Progenitor cell of endocrine pancreas (in vitro differentiated cells): ENCODE results near the gene BUD13. TPM values are rescaled to one million over a fixed set of nuclear protein-coding genes. Genes with fewer than 3 reads are reported as not detected.

Experiments used
- DNase-seq: peaks from one replicate; pipeline ENCODE4 v3.0.0; 2021; ENCODE audit warnings: low spot score; ENCODE audit not compliant: unreplicated experiment
- H3K27ac Mint-ChIP-seq: 2 replicates; pipeline ENCODE4 v1.8.0; 2021; ENCODE audit warnings: mild to moderate bottlenecking, moderate library complexity, mixed read lengths
- H3K27me3 Mint-ChIP-seq: 2 replicates; pipeline ENCODE4 v1.8.0; 2021; ENCODE audit warnings: mixed read lengths
- H3K36me3 Mint-ChIP-seq: 2 replicates; pipeline ENCODE4 v1.8.0; 2022; ENCODE audit warnings: mixed read lengths; ENCODE audit not compliant: insufficient read depth
- H3K4me1 Mint-ChIP-seq: 2 replicates; pipeline ENCODE4 v1.8.0; 2021; ENCODE audit warnings: low read depth, mixed read lengths
- H3K4me3 Mint-ChIP-seq: 2 replicates; pipeline ENCODE4 v1.8.0; 2021; ENCODE audit warnings: low read depth, mild to moderate bottlenecking, moderate library complexity, mixed read lengths
- H3K9me3 Mint-ChIP-seq: 2 replicates; pipeline ENCODE4 v1.8.0; 2021; ENCODE audit warnings: low read depth, mixed read lengths
- total RNA-seq: library from RNA; stranded (reverse); gene quantifications from 2 replicates; pipeline ENCODE4 v1.2.1, GENCODE V29; 2021
- TF ChIP-seq, protein P1 (sequence below): fragments of 200-600 bp; sonication (generic); IDR thresholded peaks from one replicate; pipeline ENCODE4 v1.5.0; 2021; ENCODE audit warnings: antibody characterized with exemption, mild to moderate bottlenecking; ENCODE audit not compliant: unreplicated experiment

The BUD13 gene
- total RNA-seq, 1 donor from 2014 or later = 26.8 TPM

DNA sequence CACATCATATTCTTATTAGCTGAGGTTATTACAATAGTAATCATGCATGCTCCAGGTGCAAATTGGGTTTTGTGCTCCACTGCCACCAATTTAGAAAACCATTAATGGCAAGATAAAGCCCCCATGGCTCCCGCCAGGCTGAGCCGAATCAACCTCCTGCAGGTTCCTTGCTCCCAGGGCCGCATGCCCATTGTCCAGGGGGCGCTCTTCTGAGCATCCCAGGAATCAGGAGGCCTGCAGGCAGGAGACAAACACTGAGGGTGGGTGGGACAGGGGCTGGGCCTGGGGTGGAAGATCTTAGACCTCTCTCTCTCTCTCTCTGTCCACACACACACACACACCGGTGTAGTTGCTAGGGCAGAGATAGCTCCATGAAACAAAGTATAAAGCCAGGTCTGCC is 57.4 kb downstream of the BUD13 start:
- Mint-ChIP-seq H3K36me3 (no peaks in the 10 kb centered on the region), H3K9me3 (no peaks in the 10 kb centered on the region)

DNA sequence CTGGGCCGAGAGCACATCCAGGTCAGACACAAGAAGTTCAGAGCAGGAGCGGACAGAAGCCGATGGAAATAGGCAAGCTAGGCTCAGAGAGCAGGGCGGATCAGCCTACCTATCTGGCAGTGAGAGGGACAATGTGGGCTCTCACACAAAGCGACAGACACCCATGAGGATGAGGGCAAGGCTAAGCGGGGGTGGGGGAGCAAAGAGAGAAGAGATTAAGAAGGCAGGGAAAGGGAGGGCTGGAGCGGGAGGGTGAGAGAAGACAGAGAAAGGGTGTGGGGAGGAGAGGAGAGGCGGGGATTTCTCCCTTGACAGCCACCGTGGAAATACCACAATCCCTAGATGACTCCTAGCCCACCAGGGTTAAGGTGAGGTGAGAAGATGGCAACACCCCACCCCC is 57.9 kb downstream of the BUD13 start:
- H3K27ac Mint-ChIP-seq = no peak overlapping the region
- no peaks in the 10 kb centered on the region for H3K9me3 Mint-ChIP-seq

More for the DNA sequence above, 57.4 kb downstream of the BUD13 start:
- Mint-ChIP-seq H3K27ac (no peak overlapping the region), H3K27me3 (peaks cover 7% of the 10 kb centered on the region), H3K4me1 (no peaks in the 10 kb centered on the region), H3K4me3 (no peak overlapping the region)
- DNase-seq = no peak
- TF ChIP-seq, protein P1, sequence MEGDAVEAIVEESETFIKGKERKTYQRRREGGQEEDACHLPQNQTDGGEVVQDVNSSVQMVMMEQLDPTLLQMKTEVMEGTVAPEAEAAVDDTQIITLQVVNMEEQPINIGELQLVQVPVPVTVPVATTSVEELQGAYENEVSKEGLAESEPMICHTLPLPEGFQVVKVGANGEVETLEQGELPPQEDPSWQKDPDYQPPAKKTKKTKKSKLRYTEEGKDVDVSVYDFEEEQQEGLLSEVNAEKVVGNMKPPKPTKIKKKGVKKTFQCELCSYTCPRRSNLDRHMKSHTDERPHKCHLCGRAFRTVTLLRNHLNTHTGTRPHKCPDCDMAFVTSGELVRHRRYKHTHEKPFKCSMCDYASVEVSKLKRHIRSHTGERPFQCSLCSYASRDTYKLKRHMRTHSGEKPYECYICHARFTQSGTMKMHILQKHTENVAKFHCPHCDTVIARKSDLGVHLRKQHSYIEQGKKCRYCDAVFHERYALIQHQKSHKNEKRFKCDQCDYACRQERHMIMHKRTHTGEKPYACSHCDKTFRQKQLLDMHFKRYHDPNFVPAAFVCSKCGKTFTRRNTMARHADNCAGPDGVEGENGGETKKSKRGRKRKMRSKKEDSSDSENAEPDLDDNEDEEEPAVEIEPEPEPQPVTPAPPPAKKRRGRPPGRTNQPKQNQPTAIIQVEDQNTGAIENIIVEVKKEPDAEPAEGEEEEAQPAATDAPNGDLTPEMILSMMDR = no peak

DNA sequence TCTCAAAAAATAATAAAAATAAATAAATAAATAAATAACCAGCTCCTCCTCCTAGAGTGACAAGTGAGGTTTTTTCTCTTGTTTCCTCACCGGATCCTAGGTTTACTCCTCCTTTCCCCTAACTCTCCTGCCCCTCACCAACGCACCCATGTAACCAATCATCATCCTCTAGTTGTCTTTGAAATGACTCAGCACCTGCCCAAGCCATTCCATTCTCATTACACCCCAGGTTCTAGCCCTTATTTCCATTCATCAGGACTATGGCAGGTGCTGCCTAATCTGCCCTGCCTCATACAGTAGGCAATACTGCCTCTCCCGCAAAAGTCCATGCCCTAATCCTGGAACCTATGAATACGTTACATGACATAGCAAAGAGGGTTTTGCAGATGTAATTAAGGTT is 60.4 kb downstream of the BUD13 start:
- H3K4me3 Mint-ChIP-seq = no peak overlapping the region
- H3K4me1 Mint-ChIP-seq = no peaks in the 10 kb centered on the region
- no peak overlapping the region for H3K27ac Mint-ChIP-seq
- no peaks in the 10 kb centered on the region for H3K36me3 Mint-ChIP-seq
- no peak for DNase-seq
- peaks cover 16% of the 10 kb centered on the region for H3K27me3 Mint-ChIP-seq
- TF ChIP-seq, protein P1 = no peak
- H3K9me3 Mint-ChIP-seq = no peaks in the 10 kb centered on the region

More for the DNA sequence above, 57.9 kb downstream of the BUD13 start:
- H3K4me3 Mint-ChIP-seq = no peak overlapping the region
- H3K27me3 Mint-ChIP-seq = peaks cover 11% of the 10 kb centered on the region
- no peak for DNase-seq
- no peaks in the 10 kb centered on the region for H3K36me3 Mint-ChIP-seq
- H3K4me1 Mint-ChIP-seq = no peaks in the 10 kb centered on the region
- TF ChIP-seq, protein P1 = no peak

DNA sequence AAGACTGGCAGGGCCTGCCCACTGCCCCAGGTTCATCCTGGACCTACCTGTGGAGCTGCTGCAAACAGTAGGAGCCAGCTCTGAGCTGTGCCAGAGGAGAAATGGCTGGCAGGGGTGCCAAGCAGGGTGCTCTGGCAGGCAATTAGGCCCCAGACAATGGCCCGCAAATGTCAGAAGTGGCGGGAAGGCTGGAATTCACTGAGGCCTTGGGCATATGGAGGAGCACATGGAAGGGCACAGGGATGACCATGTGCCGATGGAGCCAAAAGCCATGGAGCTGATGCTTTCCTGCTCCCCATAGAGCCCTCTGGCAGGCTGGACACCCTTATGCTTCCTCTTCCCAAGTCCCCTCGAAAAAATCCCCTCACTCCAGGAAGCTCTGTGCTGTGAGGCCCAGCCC is 62.0 kb downstream of the BUD13 start:
- H3K27me3 Mint-ChIP-seq = peaks cover 23% of the 10 kb centered on the region
- no peak overlapping the region for H3K4me3 Mint-ChIP-seq
- no peaks in the 10 kb centered on the region for H3K4me1 Mint-ChIP-seq
- no peaks in the 10 kb centered on the region for H3K9me3 Mint-ChIP-seq
- H3K27ac Mint-ChIP-seq = no peak overlapping the region
- TF ChIP-seq, protein P1 = no peak
- H3K36me3 Mint-ChIP-seq = no peaks in the 10 kb centered on the region
- DNase-seq = no peak

DNA sequence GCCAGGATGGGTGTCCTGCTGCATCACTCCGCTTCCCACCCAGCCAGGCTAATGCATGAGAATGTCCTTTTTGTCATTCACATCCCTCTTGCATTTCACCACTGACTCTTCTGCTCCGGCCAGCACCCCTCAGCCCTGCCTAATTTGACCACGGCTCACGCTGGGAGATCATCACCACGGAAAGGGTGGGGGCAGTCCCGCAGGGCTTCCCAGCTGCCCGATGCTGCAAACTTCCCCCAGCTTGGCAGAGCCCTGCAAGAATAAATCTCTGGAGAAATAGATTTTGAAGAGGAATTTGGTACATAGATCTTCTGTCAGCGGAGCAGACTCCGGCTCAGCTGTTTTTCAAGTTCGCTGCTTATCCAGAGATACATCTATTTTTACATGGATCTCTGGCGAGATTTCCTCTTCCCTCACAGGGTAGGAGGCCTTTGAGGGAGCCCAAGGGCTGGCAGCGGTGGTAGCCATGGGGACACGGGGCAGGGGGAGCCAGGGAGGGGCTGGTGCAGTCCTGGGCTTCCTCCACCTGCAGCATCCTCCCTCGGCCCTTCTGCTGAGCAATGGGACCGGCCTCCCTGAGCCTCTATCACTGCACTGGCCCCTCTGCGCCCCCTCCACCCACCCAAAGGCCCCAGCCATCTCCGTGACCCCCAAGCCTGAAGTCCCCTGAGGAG is 62.6 kb downstream of the BUD13 start:
- H3K4me1 Mint-ChIP-seq = no peaks in the 10 kb centered on the region
- no peaks in the 10 kb centered on the region for H3K9me3 Mint-ChIP-seq
- TF ChIP-seq, protein P1 = no peak
- H3K27ac Mint-ChIP-seq = no peak overlapping the region
- H3K36me3 Mint-ChIP-seq = no peaks in the 10 kb centered on the region
- peaks cover 23% of the 10 kb centered on the region for H3K27me3 Mint-ChIP-seq
- no peak overlapping the region for H3K4me3 Mint-ChIP-seq
- DNase-seq = no peak
